GM18861 (cell line): Measurements from ENCODE around the gene GSTP1.

Experiments
- ATAC-seq: cut with Tn5 transposase; IDR thresholded peaks from one replicate; pipeline ENCODE4 v1.9.1; 2021; ENCODE audit not compliant: unreplicated experiment

GSTP1 gene

GRCh38 chr11:67628710-67629385, 45.2 kb downstream of the GSTP1 start:
- no peak for ATAC-seq

GRCh38 chr11:67629386-67630227, 46.0 kb downstream of the GSTP1 start, which contains the start of gene NUDT8:
TSS of gene NUDT8 (minus strand) at chr11:67629937. CDS start at chr11:67629911, 26 bp downstream.
- ATAC-seq = peak; percentile 40

DNA sequence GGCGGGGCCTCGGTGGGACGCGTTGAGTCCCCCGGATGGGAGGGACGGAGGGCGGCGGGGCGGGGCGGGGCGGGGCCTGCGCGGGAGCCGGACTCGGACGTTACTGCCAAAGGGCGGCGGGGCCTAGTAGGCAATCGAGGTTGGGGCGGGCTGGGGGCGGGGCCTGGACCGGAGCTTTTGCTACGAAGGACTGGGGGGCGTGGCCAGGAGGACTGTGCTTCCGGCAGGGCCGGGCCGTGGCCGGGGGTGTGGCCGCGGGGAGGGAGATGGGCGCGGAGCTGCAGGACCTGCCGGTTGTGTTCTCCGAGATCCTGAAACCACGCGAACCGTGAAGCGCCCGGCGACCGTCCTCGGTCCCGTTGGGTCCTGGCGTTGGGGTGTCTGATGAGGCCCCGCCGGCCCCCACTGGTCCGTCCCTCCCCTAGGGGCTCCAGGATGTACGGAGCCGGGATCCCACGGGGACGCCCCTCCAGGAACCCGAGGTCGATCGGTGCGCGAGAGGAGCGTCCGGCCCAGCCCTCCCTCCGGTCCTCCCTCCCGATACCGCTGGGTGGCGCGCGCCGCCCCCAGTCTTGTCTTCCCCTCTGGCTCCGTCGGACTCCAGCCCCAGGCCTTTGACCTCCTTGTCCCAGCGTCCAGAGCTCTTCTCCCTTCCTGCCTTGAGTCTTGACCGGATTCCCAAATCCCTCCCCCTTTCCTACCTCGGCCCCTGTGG, 46.8 kb downstream of the GSTP1 start:
- ATAC-seq = peak; percentile 40

DNA sequence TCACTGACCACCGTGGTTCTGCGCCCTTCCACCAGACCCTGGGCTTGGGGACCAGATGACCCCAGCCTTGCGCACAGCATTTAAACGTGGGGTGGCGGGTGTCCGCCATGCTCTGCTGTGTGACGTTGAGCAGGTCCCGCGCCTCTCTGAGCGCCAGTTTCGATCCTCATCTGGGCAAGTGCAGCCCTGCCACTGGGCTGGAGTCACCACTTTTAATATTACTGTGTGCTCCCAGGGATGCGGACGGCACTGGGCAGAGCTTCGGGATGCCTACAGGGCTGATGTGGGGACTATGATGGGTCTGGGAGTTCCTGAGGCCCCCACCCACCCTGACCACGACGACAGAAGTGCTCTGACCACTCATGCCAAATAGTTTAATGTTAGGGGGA, 47.3 kb downstream of the GSTP1 start:
- ATAC-seq = no peak

GRCh38 chr11:67631411-67631810, 47.8 kb downstream of the GSTP1 start:
- no peak for ATAC-seq

GRCh38 chr11:67631853-67632174, 48.2 kb downstream of the GSTP1 start:
- ATAC-seq = no peak

DNA sequence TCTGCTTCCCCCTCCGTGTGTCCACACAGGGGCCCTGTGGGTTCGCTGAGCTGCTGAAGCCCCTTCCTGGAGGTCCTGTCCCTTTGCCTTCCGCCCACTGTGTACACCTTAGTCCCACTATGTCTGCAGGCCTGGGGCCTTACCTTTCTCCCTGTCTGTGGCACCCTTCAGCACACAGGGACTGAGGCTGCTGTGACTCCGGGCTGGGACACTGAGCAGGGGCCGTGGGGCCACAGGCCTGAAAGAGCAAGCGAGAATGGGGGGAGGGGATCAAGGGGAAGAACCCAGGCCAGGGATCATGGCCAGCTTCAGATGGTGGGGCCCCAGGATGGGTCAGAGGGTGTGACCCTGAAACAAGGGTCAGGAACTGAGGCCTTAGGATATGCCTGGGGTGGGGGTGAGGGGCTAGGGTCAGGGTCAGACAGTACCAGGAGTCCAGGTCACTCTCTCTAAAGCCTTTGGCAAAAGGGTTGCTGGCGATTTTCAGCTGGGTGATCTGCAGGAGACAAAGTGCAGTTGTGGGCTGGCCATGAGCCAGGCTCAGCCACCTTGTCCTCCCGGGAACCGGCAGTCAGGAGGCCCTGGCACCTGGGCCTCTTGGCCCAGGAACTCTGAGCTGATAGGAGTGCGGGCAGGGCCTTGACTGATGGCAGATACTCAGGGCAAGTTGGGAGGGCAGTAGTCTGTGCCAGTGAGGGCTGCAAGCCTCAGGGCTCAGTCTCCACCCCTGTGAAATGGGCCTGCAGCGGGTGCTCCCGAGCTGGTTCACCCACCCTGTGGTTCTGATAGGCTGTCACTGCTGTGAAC, 48.8 kb downstream of the GSTP1 start:
- no peak for ATAC-seq

- no peak for ATAC-seq
Measured at GRCh38 chr11:67632982-67633755, 49.6 kb downstream of the GSTP1 start.

DNA sequence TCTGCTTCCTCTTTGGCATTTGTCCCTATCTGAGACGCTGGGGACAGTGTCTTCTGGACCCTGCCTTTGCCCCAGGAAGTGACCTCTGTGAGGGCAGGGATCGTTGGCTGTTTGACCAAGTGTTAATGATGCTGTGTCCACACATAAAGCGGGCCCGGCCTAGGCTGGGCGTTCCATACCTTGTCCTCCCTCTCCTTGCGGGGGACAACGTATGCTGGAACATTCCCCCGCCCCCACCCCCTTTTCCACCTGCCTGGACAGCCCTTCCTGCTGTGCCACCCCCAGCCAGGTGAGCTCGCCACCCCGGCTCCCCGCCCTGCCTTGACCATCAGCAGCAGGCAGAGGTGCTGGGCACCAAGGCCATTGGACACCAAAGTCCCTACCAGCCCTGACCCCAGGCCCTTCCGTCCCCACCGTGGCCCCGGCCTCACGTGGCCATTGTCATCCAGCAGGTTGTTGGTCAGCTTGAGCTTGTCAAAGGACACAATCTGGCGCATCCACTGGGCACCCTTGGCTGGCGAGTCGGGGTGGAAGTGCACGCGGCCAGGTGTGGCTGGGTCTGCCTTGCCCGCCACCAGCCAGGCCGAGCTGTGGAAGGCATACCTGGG, 50.2 kb downstream of the GSTP1 start:
- no peak for ATAC-seq

DNA sequence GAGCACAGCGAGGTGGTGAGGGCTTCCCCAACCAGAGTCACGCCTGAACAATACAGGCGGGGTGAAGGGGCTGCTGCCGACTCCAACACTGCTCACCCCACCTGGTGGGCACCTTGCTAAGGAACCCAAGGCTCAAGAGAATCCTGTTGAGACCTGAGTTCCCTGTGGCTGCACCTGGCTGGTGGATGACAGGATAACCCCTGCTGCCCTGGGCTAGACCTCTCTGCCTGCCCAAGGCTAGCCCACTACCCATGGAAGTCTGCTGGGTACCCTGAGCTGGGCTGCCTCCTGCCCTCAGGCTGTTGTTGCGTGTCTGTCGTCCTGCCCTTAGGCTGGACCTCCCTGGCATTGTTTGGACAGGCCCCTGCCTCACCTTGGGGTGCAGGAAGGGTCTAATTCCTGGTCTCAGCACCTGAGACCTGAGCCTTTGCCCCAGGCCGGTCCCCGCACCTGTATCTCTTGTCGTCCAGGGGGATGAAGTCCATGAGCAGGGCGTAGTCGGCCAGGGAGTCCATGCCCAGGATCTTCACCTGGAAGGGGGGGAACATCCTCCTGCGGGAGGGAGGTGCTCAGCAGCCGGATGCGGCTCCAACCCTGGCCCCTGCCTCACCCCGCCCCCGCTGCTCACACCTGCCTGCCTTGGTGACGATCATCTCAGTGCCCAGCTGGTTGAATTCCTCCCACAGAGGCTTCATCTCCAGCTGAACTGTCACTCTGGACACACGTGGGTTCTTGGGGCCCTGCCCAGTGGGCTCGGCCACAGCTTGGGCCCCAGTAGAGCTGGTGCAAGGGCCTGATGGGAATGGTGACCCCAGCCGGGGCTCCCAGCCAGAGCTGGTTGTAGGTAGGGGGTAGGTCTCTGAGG, 51.0 kb downstream of the GSTP1 start:
- ATAC-seq = no peak

- ATAC-seq = no peak
Measured at GRCh38 chr11:67635231-67635521, 51.6 kb downstream of the GSTP1 start.
